NCI-H748 (cell line): ENCODE data around the gene SERPINB6.
A peak's percentile ranks its signal among the peaks of the same experiment; 100 is the strongest.
"Not testable (repeated sequence)": the region's sequence is repeated elsewhere in the genome, so short reads cannot be mapped to it uniquely, and the experiment has no call there.

Experiments used
- DNase-seq: peaks from one replicate; lab custom pipeline; 2025; ENCODE audit not compliant: unreplicated experiment; lab: John Stamatoyannopoulos, UW

Gene SERPINB6

DNA sequence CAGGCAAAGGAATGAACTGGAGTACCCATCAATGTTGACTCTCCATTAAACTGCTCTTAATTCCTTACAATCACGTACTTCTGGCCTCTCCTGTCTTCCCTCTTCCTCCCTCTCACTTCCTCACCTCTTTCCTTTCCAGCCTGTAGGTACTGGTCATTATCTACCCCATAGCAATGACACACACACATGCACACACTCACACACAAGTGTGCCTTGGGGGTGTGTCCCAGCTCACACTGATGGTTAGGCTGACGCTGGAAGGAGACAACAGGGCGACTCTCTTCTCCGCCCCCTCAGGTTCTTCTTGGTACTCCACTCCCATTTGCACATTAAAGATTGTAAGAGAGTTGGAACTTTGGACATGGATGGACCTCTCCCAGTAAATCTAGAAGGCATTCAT, 54.3 kb downstream of the SERPINB6 start:
- DNase-seq, result no peak

DNA sequence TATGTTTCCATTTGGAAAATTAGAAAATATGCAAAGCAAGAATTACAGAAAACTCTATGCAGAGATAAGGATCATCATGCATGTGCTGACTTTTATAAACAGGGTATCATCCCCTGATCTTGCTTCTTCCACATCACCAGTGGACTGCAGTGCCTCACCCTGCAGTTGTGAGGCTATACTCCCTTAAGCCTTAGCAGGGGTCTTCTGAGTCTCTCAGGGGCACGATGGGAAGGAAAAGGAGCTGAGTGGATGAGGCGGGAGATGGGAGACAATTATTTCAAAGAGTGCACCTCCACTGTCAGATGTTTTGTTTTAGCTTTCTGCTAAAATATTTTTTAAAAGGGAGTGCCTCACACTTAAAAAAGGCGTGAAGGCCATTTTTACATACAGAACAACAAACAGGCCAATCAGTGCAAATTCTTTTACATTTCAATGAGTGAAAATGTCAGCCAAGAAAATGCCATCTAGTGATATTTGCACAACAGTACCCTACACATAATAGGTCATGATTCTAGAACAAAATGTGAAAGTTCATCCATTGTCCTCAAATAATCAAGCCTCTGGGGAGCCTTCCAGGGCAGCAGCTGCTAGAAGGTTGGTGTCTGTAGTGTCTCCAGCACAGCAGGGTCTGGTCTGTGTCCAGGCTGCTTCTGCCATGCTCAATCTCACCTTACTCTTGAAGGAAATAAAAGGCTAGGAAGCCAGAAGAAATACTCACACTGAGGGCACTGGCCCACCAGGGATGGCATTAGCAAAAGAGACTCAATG, 55.0 kb downstream of the SERPINB6 start:
- no peak for DNase-seq

DNA sequence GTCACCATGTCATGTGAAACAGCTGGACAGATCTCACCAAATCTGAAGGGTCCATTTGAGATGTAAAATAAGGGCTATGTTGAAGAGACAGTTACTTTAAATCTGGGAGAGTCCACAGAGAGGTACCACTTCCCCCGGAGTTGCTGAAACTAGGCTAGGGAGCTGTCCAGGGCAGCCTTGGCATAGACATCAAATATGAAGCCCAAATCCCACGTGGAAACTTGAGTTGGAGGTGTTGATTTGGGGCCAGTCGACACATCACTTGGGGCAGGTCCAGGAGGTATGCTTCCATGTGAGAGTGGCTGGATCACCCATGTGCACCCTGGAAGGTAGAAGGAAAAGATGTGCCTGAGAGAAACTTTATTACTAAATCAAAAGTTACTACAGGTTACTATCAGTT, 56.2 kb downstream of the SERPINB6 start:
- no peak for DNase-seq

DNA sequence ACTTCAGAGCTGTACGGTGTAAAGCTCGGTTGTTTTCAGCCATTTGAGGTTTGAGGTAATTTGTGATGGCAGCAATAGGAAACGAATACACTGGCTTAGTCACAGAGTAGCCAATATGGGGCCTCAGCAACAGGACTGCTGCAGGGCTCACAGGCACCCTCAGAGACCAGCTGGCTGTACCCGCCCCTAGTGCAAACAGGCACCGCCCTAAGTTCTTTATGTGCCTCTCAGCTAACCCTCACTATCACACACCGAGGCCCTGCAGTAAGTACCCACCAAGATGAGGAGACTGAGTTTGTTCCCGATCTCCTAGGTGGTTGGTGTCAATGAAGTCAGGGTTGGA, 57.1 kb downstream of the SERPINB6 start:
- peak; percentile 88 for DNase-seq

DNA sequence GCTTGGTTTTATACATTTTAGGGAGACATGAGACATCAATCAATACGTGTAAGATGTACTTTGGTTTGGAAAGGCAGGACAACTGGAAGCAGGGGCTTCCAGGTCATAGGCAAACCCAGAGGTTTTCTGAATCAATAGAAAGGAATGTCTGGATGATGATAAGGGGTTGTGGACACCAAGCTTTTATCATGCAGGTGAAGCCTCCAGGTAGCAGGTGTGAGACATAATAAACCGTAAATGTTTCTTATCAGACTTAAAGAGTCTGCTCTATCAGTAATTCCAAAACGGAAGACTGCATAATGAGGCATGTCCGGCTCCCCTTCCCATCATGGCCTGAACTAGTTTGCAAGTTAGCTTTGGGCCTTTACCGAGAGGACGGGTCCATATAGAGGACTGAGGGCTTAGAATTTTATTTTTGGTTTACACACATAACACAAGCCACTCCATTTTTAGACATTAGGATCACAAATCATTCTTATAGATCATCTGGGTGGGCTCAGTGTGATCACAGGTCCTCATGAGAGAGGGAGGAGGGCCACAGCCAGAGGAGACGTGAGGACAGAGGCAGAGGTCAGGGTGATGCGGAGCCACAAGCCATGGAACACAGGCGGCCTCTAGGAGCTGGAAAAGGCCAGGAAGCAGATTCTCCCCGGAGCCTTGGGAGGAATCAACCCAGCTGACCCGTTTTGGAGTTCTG, 57.6 kb downstream of the SERPINB6 start:
- no peak for DNase-seq

DNA sequence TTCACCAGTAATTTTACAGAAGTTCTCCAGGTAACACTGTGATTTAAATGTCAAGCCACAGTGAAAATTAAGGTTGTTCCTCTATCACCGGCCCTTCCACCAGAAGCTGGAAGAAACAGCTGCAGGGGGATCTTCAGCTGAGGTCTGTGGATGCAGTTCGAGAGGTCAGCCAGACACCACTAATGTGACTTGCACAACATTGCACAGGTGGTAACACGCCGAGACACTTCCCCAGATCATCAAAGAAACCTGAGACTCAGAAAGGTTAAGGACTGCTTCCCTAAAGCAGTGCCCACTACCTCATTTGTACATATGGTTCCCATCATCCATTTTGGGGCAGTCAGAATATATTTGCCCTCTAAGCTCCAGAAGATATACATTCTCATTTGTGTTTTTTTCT, 60.2 kb downstream of the SERPINB6 start:
- DNase-seq, result no peak

DNA sequence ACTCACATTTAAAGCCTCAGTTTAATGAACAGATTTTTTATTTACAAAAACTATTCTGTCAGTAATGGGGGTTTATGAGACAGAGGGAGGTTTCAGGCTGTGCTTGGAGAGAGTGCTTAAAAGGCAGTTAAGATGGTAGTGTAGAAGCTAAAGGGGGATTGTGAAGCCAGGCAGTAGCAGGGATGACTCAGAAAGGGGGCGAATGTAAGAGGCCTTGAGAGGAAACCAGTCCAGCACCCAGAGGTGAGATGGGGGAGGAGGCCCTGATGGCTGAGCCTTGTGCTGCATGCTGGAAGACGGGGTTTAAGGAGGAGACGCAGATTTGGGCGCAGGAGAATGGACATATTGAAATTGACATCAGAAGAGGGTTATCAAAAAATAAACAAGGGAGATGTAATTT, 61.6 kb downstream of the SERPINB6 start:
- DNase-seq, result no peak

DNA sequence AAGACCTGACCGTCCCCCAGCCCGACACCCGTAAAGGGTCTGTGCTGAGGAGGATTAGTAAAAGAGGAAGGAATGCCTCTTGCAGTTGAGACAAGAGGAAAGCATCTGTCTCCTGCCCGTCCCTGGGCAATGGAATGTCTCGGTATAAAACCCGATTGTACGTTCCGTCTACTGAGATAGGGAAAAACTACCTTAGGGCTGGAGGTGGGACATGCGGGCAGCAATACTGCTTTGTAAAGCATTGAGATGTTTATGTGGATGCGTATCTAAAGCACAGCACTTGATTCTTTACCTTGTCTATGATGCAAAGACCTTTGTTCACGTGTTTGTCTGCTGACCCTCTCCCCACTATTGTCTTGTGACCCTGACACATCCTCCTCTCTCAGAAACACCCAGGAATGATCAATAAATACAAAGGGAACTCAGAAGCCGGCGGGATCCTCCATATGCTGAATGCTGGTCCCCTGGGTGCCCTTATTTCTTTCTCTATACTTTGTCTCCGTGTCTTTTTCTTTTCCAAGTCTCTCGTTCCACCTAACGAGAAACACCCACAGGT, 62.2 kb downstream of the SERPINB6 start:
- not testable (repeated sequence) for DNase-seq

DNA sequence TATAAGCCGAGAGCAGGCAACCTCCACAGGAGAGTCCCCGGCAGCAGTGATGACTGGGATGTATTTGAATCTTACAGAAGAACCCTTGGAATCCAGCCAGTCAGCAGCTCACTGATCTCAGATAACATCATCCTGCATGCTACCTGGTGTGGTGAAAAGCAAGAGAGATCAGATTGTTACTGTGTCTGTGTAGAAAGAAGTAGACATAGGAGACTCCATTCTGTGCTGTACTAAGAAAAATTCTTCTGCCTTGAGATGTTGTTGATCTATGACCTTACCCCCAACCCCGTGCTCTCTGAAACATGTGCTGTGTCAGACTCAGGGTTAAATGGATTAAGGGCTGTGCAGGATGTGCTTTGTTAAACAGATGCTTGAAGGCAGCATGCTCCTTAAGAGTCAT, 62.9 kb downstream of the SERPINB6 start:
- DNase-seq, result not testable (repeated sequence)

DNA sequence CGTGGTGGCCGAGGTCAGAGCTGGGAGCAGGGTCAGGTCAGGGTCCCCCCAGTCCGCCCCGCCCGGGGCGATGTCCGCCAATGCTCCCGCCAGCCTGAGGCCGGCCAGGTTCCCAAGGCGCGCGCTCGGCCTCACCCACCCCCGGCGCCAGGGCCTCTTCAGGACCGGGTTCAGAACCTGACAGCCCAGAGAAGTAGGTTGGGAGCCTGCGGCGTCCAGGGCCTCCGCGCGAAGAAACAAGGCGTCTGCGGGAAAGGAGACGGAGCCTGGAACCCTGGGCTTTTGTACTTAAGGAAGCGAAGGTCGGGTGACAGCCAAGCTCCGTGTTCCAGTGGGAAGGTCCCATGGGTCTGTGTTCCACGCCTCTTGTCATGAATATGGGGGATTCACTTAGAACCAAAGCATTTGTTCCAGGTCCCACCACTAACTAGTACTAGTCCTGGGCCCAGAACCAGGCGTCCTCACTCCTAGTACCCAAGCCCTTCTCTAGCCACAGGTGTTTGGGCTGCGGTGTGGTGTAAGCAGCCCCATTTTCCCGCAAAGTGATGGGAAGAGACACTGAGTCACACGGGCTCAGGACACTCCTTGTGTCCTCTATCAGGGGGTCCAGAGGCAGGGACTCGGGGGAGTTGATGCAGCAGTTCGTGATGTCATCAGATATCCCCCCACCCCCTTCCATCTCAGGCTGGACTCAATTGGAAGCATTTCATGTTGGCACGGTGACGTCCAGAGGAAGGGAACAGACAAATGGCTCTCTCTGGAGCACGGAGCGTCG, 67.8 kb downstream of the SERPINB6 start:
- not testable (repeated sequence) for DNase-seq

DNA sequence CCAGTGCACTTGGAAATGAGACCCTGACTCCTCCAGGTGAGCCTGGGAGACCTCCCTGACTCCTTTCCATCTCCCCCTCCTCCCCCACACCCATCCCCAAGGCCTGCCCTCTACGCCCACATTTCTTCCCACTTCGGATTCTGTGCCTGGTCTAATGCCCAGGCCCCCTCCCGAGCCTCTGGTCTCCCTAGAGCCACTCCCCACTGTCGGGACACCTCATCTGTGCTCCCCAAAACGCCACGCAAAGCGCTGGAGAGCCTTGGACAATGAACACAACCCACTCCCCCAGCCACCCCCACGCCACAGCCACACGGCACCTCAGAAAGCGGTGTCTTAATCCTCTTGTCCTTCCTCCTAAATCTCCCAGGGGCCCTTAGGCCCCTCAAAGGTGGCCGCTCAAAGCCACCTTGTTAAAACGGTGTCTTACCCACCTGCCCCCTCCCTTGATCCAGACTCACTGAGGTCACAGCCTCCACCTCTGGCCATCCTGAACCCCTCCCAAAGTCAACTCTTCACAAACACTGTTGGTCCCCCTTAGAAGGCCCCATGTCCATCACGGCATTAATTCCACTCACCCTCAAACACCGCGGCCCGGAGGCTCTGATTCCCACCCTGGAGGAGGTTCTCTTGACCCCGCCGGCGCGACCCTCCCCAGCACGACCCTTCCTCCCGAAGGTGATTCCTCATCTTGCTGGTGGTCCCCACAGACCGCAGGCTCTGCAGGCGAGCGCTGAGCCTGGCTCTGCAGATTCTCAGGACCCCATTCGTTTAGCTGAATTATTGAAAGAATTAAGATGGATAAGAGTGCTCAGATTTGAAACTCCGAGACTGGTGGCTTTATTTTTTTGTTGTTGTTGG, 69.5 kb downstream of the SERPINB6 start:
- DNase-seq, result not testable (repeated sequence)

DNA sequence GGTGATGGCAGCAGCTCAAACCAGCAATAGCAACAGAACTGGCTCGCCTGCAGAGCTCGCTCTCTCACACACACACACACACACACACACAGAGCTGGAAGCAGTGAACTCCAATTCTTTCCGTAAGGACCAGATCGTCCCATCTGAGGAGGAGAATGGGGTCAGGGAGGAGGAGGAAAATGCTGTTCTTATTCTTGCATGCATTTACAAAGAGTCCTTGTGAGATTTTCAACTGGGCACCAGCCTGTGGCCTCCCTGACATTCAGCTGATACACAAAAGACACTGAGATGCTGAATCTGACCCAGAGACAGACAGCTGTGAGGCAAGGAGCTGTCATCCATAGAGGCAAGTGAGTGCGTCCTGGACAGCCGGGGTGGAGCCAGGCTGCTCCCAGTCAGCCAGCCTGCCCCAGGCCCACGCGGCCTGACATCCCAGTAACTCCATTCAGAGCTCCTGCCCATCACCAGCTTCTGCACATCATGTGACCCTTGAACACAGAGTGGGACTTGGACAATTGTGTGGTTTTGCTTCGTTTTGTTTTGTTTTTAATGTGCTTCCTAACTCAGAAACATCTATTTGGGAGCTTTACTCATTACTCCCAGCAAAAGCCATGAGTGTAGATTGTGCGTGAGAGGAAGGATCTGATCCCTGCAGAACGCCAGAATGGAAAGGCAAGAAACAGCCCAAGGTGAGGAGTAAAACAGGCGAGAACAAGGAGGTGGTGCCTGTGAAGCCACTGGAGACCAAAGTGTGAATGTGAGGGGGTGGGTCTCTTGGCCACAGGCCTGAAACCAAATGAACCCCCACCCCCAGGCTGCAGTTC, 70.3 kb downstream of the SERPINB6 start:
- no peak for DNase-seq

DNA sequence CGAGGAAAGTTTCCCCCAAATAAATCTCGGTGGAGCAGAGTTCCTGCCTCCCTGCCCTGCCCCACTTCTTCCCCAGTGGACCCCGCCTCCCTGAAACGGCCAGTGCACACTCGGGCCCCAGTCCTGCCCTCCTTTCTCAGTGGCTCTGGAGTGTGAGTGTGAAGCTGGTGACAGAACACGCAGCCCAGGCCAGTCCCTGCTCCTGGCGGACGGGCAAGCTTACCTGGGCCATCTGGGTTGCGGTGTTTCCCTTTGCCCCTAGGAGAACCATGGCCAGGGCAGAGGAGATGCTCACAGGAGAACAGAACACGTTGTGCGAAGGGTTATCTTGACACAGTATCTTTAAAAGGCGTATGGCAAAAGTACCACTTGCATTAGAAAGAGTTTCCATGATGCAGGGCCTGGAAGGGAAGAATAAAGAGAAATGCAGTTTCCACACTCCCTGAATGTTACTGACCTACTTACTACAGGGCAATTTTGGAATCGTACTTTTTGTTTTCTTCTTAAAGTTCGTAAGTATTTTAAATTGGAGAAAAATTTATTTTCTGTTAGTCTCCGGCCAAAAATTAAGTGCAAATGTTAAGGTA, 71.1 kb downstream of the SERPINB6 start:
- DNase-seq, result no peak

DNA sequence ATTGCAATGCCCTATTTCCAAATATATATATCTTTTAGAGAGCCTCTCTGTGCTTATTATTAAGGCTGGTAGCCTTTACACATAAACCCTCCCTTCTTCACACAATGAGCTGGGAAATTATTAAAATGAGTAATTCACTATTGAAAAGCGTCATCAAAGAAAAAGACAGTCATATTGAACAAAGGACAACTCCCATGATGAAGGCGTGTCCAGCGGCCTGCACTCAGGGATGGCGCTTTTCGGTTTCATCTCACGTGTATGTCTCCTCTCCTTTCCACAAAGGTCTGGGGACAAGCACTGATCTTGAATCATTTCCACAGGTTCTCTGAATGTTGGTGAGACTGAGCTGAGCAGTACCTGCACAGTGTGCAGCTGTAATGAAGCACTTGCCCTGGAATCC, 71.8 kb downstream of the SERPINB6 start:
- DNase-seq, result peak; percentile 40
